Dedifferentiated amniotic fluid mesenchymal stem cell (primary cell): Measurements from ENCODE around the gene CALY.
"Not testable (repeated sequence)": the region's sequence is repeated elsewhere in the genome, so short reads cannot be mapped to it uniquely, and the experiment has no call there.

Experiments
- DNase-seq: peaks from one replicate; pipeline ENCODE4 v3.0.0-alpha.2; 2016; ENCODE audit errors: extremely low spot score

CALY gene, protein sequence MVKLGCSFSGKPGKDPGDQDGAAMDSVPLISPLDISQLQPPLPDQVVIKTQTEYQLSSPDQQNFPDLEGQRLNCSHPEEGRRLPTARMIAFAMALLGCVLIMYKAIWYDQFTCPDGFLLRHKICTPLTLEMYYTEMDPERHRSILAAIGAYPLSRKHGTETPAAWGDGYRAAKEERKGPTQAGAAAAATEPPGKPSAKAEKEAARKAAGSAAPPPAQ

DNA sequence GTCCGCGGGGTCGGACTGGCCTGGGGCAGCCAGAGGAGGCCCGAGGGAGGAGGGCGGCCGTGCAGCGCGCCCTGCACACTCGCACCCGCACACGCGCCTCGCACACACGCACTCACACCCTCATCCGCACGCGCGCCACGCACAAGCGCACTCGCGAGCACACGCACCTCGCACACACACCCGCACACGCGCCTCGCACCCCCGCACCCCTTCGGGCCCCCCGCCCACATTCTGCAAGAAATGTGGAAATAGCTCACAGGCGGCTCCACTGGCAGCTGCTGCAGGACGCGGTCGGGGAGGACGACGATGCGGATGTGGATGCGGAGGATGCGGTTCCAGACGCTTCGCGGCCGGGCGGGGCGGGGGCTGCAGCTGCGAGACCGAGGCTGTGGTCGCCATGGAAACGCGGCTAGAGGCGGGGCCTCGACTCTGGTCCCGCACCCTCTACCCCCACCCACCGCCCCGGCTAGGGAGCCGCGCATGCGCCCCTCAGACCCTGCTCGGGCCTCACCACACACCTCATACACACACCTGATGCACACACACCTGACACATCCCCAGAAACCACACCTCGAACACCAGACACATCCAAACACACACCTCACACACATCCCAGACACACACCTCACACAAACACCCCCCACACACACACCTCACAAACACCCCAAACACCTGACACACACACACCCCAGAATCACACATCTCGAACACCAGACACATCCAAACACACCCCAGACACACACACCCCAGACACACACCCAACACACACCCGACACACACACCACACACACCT, at the start of gene CALY:
Gene CALY (minus strand): TSS at position 320 of the 793 bp plus-strand sequence. CDS start 7,907 bp downstream, outside the sequence.
- DNase-seq, result no peak

DNA sequence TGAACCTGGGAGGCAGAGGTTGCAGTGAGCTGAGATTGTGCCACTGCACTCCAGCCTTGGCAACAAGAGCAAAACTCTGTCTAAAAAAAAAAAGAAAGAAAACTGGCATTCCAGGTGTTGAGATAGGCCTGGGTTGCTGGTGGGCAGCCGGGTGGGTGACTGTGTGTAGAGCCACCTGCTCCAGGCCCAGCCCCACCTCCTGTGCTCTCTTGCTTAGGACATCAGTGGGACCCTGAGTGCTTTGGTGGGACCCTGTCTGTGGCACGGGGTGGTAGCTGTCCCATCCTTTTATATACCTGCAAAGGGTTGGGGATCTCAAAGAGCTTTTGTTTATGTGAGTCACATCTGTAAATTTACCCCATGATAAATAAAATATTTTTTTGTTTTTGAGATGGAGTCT, 48.5 kb upstream of the CALY start:
- DNase-seq, result no peak

DNA sequence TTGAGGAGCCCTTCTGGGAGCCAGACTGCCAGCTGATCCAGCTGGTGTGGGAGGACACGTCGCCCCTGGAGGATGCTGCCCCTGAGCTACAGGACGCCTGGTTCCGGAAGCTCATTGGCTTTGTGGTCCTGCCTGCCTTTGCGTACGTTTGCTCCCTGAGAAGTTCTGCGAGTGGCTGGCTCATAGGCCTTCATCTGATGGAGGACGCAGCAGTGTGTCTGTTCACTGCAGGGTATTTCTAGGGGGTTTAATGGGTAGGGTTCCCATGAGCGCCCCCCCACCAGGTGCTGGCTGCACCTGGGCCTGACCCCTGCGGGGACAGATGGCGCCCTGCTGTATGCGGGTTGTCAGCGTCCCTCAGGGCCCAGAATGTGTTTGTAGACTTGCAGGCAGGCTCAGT, 47.4 kb upstream of the CALY start:
- DNase-seq, result no peak

DNA sequence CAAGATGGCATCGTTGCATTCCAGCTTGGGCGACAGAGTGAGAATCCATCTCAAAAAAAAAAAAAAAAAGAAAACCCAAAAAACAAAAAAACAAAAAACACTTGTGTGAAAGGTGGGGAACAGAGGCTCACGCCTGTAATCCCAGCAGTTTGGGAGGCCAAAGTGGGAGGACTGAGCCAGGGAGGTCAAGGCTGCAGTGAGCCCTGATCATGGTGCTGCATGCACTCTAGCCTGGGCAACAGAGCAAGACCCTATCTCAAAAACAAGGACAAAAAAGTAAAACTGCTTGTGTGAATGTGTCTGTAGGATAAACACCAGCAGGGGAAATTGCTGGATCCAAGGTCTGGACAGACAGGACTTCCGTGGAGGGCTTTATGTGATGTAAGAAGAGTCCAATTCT, 46.9 kb upstream of the CALY start:
- DNase-seq, result no peak

DNA sequence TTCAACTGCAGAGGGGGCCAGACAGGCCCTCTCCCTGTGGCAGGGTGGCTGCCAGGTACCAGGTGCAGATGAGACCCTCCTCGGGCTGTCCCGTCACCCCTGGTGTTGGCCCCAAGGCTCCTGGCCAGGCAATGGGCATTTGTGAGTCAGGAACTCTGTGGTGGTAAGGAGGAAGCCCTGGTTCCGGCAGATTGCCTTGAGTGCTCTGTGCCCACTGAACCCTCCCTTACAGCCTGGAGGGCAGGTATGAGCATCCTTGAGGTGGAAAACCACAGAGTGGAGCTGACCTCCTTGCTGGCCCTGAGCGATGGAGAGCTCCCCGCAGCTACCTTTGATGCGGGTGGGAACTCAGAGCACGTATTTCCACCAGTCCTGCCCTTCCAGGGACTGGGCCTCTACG, 44.3 kb upstream of the CALY start:
- no peak for DNase-seq

DNA sequence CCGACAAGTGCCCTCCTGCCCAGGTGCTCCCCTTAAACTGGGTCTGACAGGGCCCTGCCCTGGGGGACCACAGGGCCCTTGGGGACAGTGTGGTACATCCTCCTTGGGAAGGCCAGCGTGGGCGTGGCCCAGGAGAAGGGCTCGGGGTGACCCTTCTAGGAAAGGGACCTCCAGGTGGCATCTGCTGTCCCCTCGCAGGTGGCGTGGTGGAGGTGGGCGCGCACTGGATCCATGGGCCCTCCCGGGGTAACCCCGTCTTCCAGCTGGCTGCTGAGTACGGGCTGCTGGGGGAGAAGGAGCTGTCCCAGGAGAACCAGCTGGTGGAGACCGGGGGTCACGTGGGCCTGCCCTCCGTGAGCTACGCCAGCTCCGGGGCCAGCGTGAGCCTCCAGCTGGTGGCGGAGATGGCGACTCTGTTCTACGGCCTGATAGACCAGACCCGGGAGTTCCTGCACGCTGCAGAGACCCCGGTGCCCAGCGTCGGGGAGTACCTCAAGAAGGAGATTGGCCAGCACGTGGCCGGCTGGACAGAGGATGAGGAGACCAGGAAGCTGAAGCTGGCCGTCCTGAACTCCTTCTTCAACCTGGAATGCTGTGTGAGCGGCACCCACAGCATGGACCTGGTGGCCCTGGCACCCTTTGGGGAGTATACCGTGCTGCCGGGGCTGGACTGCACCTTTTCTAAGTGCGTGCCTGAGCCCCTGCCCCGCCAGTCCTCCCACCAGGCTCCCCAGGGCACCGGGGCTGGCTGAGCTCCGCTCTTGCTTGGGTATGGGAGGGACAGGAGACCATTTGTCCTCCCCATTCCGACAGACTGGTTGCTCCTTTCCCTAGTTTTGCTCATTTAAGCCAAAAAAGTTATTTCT, 43.3 kb upstream of the CALY start:
- DNase-seq, result no peak

DNA sequence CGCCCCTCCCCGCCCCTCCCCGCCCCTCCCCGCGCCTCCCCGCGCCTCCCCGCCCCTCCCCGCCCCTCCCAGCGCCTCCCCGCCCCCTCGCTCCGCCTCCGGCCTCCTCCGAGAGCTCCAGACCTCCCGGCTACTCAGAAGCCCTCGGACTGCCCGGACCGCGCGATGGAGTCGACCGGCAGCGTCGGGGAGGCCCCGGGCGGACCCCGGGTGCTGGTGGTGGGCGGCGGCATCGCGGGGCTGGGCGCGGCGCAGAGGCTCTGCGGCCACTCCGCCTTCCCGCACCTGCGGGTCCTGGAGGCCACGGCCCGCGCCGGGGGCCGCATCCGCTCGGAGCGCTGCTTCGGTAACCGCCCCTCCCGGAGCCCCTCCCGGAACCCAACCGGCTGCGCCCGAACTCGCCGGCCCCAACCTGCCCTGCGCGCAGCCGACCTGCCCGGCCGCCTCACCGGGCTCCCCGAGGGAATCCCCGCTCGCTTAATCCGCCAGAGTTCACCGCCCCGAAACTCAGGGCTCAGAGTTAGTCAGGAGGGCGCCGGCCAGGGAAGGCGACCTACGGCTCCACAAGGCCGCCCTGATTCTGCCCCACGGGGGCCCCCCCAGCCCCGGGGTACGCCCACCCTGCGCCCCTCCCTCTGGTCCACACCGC, 42.6 kb upstream of the CALY start, which contains the start of gene PAOX:
Gene PAOX (plus strand): TSS at position 111 of the 649 bp plus-strand sequence. CDS start 55 bp downstream, at position 166.
- no peak for DNase-seq

DNA sequence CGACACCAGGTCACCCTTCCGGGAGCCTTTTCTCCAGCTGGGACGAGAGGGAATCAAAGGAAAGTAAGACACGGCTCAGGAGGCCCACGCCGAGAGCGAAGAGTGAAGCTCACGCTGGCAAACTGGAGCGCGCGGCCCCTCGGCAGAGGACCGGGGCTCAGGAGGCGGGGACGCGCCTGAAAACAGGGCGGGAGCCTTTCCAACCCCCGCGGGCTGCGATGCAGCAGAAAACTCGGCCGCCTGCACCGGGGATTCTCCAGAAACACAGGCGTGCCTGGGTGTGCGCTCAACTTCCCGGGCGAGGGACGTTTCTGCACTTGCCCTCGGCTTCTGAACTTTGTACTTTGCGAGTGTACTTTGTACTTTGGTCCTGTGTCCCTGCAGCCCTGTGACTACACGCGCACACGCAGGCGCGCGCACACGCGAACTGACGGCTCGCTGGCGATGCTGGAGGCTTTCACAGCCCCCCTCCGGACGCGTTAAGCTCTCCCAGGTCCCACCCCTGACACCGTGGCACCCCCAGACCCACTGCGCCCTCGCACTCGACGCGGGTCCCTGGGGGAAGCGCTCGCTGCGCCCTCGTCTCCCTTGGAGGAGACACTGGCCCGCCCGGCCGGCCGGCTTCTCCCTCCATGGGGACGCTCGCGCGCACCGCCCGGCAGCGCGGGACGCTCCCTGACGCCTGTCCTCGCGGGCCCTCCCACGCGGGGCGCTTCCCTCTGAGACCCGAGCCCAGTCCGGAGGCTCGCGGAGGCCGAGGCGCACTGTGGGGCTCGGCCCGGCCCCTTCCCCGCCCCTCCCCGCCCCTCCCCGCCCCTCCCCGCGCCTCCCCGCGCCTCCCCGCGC, 41.8 kb upstream of the CALY start:
- peak; percentile 22 for DNase-seq

DNA sequence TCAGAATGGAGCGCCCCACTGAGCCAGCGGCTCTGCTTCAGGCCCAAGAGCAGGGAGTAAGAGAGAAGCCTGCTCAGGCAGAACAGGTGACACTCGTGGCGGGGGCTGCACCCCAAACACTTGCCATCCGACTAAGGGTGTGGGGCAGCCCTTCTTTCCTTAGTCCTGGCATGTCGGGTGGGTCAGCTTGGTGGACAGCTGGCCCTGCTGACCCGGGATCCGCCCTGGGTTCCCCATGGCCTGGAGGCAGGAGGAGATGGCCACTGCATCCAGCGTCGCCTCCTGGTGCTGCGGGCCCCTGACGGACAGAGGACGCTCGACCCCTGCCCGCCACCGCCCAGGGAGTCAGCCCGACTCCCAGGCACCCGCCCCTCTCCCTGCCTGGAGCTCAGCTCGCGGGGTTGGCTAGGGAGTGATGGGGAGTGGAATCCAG, 41.1 kb upstream of the CALY start:
- DNase-seq, result no peak

DNA sequence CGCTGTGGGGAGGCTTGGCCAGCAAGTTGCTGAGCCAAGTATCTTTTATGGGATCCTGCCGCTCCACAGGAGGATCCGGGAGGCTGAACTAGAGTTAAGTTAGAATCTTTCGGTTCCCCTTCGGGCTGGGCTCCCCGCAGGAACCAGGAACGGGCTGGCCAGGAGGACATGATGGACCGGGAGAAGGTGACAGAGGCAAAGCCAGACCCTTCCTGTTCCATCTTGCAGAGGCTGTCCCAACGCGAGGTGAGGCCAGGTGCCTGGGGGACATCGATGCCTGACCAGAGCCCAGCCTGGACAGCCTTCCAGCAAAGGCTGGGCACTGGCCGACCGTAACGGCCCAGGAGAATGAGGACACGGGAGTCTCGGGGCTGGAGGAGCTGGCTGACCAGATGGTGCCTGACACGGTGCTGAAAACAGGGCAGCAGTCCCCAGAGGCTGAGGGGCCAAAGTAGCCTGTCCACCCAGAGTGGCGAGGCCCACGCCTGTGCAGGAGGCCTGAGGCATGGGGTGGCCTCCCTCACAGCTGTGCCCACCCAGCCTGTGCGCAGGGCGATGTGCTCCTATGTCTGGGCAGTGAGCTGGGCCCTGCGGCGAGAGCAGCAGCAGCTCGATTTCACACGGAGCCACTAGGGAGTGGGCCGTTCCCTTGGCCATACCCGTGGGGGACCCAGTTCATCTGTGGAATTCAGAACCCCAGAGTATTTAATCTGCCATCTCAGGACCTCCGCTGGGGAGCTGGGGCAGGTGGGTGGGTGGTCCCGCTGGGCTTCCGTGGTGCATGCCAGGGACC, 40.5 kb upstream of the CALY start:
- no peak for DNase-seq

DNA sequence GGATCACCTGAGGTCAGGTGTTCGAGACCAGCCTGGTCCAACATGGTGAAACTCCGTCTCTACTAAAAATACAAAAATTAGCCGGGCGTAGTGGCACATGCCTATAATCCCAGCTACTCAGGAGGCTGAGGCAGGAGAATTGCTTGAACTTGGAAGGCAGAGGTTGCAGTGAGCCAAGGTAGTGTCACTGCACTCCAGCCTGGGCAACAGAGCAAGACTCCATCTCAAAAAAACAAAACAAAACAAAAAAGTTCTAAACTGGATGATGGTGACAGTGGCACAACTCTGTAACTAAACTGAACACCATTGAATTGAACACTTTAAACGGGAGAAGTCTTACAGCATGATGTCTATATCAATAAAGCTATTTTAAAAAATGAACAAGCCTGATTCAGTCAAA, 39.5 kb upstream of the CALY start:
- not testable (repeated sequence) for DNase-seq

DNA sequence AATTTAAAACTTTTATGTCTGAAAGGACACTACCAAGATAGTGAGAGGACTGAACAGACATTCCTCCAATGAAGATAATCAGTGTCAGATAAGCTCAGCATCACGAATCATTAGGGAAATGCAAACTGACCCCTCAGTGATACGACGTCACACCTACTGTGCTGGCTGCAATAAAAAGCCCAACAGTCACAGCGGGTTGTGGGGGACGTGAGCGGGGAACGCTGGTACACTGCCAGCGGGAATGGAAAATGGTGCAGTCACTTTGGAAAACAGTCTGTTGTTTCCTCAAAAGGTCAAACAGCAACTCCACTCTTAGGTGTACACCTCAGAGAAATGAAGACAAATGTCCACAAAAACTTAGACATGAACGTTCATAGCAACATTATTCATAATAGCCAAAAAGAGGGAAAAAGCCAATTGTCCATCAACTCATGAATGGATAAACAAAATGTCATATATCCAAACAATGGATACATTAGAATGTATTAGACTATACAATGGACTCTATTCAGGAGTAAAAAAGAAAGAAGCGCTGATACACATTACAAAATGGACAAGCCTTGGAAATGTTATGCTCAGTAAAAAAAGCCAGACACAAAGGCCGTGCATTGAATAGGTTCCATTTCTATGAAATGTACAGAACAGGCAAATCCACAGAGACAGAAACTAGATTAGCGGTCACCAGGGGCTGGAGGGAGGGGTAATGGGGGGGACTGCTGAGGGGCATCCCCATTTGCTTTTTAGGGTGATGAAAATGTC, 38.8 kb upstream of the CALY start:
- DNase-seq, result no peak

DNA sequence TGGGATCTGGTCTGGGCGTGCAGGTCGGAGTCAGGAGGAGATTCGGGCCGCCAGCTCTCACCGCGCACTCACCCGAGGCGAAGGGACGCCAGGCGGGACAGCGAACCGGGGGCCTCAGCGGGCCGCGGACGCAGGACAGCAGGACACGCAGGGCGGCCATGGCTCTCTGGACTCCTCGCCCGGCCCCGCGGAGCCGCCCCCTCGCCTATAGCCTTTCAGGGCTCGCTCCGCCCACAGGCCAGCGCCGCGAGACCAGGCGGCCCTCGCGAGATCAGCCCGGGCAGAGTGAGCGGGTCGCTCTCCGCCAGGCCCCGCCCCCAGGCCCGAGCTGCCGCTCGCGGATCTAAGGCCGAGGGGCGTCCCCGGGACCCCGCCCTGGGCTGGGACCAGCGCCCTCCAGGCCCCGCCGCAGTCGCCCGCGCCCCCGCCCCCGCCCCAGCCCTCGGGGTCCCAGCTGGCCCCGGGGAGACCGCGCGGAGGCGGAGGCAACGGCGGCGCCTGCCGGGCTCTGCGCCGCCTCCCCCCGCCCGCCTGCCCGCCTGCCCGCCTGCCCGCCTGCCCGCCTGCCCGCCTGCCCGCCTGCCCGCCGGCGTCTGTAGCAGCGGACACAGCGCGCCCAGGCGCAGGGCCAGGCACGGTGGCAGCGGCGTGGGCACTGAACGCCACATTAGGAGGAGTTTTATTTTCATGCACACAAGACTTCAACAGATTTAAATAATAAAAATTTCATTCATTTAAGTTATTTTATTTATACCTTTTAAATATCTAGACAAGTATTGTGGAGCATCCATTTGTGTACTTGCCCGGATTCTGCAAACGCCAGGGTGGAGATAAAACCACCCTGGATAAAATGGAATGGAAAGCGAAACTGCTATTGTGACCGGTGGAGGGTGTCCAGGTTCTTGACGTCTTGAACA, 36.7 kb upstream of the CALY start, which contains the start of gene ECHS1:
Gene ECHS1 (minus strand): TSS at position 181 of the 917 bp plus-strand sequence. CDS start 21 bp downstream, at position 160.
- peak; percentile 86 for DNase-seq

DNA sequence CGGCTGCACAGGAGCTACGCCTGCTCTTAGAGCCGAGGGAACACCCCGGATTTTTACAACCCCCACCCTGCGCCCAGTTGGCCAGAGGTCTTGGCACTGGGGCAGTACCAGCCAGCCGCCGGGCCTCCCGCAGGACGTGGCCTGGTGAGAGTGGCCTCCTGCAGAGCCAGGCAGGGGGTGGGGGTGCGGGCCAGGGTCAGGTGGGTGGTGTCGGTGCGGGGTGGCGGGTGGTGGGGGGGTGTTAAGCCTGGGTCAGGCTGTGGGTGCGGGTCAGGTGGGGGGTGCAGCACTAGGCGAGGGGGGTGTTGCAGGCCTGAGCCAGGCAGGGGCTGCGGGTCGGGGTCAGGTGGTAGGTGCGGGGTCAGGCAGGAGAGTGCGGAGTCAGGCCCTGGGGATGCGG, 35.8 kb upstream of the CALY start:
- DNase-seq, result no peak

DNA sequence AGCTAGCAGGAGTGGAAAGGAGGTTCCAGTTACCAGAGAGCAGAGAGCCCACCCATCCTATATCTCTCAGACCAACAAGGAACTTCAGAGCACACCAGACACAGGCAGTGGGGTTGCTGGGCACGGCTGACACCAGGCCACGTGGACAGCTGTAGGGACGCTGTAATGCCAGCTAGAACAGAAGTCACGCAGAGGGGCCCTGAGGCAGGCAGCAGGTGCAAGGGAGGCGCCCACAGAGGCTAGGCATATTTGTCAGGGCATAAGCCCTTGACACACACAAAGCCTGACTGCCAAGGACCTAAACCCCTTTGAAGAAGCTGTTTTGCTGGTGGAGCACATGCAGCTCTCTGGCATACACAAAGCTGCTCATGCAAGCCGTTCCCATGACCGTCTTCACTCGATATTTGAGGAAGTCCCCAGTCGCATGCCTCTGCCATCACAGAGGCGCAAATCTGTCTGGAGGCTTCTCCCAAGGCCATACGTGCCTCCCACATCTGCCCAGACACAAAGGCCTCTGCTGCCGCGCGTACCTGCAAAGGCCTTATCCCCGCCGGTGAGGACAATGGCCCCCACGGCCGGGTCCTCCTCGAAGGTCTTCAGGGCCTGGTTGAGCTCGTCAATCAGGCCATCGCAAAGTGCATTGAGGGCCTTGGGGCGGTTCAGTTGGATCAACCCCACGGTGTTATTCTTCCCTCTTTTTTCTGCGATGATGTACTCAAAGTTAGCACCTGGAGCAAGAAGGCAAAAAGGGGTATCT, 33.5 kb upstream of the CALY start:
- no peak for DNase-seq

DNA sequence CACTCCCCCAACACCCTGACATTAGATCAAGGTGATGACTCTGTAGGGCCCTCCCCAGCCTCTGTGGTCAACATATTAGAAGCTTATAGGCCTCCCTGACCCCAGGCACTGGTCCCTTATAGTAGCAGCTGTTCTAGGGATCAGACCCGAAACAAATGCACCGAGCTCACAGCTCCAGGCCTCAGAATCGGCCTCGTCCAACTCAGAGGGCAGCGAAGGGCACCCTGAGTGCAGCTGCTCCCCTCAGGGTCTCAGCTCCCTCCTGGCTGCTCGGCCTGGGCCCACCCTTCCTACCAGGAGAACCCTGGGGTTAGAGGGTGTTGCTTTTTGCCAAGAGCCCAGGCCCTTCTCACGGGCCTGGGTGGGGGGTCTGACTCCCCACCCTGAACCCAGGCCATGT, 31.5 kb upstream of the CALY start:
- DNase-seq, result no peak

DNA sequence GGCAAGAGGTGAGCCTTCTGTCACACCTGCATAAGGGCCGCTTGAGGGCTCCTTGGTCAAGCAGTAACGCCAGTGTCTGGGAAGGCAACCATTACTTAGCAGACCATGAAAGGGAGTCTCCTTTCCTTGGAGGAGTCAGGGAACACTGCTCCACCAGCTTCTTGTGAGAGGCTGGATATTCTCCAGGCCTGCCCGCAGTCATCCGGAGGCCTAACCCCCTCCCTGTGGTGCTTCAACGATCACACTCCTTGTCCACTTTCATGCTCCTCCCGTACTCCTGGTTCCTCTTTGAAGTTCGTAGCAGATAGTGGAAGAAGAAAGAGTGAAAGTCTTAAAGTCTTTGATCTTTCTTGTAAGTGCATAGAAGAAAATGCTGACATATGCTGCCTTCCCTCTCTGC, 30.8 kb upstream of the CALY start:
- not testable (repeated sequence) for DNase-seq
